Stimulated activated CD4-positive, alpha-beta T cell treated with anti-CD3 and anti-CD28 coated beads, Interleukin-12 subunit alpha, Interleukin-12 subunit beta, amount 100 ng/mL, for 48 hours (primary cell): ENCODE data around the gene VAV3.

Experiments used
- DNase-seq, 3 donors: peaks; one replicate each; pipeline ENCODE4 v3.0.0-alpha.2; 2020; ENCODE audit warnings: low read depth in 2 of 3, low spot score in 1 of 3

VAV3 gene

GRCh38 chr1:107687849-107688753 lies 276.9 kb downstream of the VAV3 start:
- DNase-seq = no peak

GRCh38 chr1:107683683-107684082 lies 281.3 kb downstream of the VAV3 start:
- DNase-seq = no peak

- DNase-seq = no peak
Measured at GRCh38 chr1:107683191-107683657, 281.8 kb downstream of the VAV3 start.

GRCh38 chr1:107682467-107682866 lies 282.5 kb downstream of the VAV3 start:
- no peak for DNase-seq

GRCh38 chr1:107681001-107681479 lies 283.9 kb downstream of the VAV3 start:
- DNase-seq = no peak

GRCh38 chr1:107680579-107680985 lies 284.4 kb downstream of the VAV3 start:
- DNase-seq = no peak

- no peak for DNase-seq
Measured at GRCh38 chr1:107679411-107679953, 285.5 kb downstream of the VAV3 start.

- DNase-seq = no peak
Measured at GRCh38 chr1:107678993-107679392, 286.0 kb downstream of the VAV3 start.

- DNase-seq = no peak
Measured at GRCh38 chr1:107677697-107678096, 287.3 kb downstream of the VAV3 start.

- no peak for DNase-seq
Measured at GRCh38 chr1:107674486-107674885, 290.5 kb downstream of the VAV3 start.

GRCh38 chr1:107673006-107673405 lies 292.0 kb downstream of the VAV3 start:
- no peak for DNase-seq

GRCh38 chr1:107670397-107671040 lies 294.5 kb downstream of the VAV3 start:
- DNase-seq = no peak

- DNase-seq = no peak
Measured at GRCh38 chr1:107669996-107670395, 295.0 kb downstream of the VAV3 start.

- DNase-seq = no peak
Measured at GRCh38 chr1:107668762-107669161, 296.2 kb downstream of the VAV3 start.

GRCh38 chr1:107666493-107666892 lies 298.5 kb downstream of the VAV3 start:
- DNase-seq = no peak

GRCh38 chr1:107664982-107665925 lies 299.7 kb downstream of the VAV3 start:
- DNase-seq = no peak

GRCh38 chr1:107662971-107663370 lies 302.0 kb downstream of the VAV3 start:
- DNase-seq = no peak

GRCh38 chr1:107661158-107661557 lies 303.8 kb downstream of the VAV3 start:
- DNase-seq = no peak

GRCh38 chr1:107659961-107660360 lies 305.0 kb downstream of the VAV3 start:
- DNase-seq = no peak

- DNase-seq = no peak
Measured at GRCh38 chr1:107657356-107657755, 307.6 kb downstream of the VAV3 start.

- DNase-seq = no peak
Measured at GRCh38 chr1:107653765-107654164, 311.2 kb downstream of the VAV3 start.
